SH-SY5Y (cell line): ENCODE measurements around the gene S100A11.

Experiments
- GATA2 ChIP-seq: IDR thresholded peaks from 2 replicates; pipeline ENCODE4 v1.6.1; 2011; ENCODE audit warnings: mild to moderate bottlenecking, low read depth, low read length
- GATA3 ChIP-seq: IDR thresholded peaks from 2 replicates; pipeline ENCODE4 v1.6.1; 2011; ENCODE audit warnings: low read depth, mild to moderate bottlenecking, low read length, moderate library complexity

- no peak for TF ChIP-seq GATA3
- TF ChIP-seq GATA2: no peak
Observed at GRCh38 chr1:152009691-152010090, 27.1 kb downstream of the S100A11 start.
